ENCODE data around the gene ZFAND6. TPM values are rescaled to one million over a fixed set of nuclear protein-coding genes. Genes with fewer than 3 reads are reported as not detected.

Gene ZFAND6
- total RNA-seq, 1 donor from 2014 or later = 73.1 TPM

DNA sequence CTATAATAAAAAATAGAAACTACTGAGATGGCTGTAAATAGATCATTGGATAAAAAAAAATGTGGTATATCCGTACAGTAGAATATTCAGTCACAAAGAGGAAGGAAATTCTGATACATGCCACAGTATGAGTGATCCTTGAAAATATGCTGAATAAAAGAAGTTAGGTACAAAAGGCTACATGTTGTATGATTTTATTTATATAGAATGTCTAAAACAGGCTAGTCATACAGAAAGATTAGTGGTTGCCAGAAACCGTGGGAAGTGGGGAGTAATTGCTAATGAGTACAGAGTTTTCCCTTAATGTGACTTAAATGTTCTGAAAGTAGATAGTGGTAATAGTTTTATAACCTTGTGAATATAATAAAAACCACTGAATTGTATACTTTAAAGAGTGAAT is 68.4 kb downstream of the ZFAND6 start:
- Mint-ChIP-seq H3K36me3 (ENCODE audit: insufficient read depth) (peaks cover 28% of the 10 kb centered on the region), H3K27me3 (no peaks in the 10 kb centered on the region), H3K27ac (no peak overlapping the region), H3K9me3 (ENCODE audit: low read depth) (no peaks in the 10 kb centered on the region), H3K4me3 (ENCODE audit: low read depth) (no peak overlapping the region), H3K4me1 (ENCODE audit: low read depth) (no peaks in the 10 kb centered on the region)
- TF ChIP-seq, protein P1, sequence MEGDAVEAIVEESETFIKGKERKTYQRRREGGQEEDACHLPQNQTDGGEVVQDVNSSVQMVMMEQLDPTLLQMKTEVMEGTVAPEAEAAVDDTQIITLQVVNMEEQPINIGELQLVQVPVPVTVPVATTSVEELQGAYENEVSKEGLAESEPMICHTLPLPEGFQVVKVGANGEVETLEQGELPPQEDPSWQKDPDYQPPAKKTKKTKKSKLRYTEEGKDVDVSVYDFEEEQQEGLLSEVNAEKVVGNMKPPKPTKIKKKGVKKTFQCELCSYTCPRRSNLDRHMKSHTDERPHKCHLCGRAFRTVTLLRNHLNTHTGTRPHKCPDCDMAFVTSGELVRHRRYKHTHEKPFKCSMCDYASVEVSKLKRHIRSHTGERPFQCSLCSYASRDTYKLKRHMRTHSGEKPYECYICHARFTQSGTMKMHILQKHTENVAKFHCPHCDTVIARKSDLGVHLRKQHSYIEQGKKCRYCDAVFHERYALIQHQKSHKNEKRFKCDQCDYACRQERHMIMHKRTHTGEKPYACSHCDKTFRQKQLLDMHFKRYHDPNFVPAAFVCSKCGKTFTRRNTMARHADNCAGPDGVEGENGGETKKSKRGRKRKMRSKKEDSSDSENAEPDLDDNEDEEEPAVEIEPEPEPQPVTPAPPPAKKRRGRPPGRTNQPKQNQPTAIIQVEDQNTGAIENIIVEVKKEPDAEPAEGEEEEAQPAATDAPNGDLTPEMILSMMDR (IDR thresholded peaks at IDR 0.05; ENCODE audit: unreplicated experiment) = no peak
- no peak for DNase-seq (ENCODE audit: low spot score, unreplicated experiment)

DNA sequence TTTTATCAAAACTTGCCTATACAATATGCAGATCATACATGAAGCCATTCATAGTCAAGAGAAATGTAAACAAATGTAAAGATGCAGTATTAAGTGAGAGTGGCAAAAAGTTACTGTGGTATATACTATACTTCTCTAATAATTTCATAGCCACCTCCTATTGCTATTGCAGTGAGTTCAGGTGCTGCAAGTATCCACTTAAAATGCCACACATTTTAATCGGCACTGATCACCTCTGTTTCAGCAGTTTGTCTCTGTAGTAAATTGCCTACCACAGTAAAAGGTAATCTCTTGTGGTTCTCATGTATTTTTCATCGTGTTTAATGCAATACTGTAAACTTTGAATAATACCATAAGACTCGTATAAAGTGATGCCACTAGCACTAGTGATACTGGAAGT is 72.9 kb downstream of the ZFAND6 start:
- Mint-ChIP-seq H3K4me3 (ENCODE audit: low read depth) (no peak overlapping the region), H3K36me3 (ENCODE audit: insufficient read depth) (peaks cover 25% of the 10 kb centered on the region), H3K4me1 (ENCODE audit: low read depth) (no peaks in the 10 kb centered on the region), H3K27ac (no peak overlapping the region), H3K27me3 (no peaks in the 10 kb centered on the region), H3K9me3 (ENCODE audit: low read depth) (no peaks in the 10 kb centered on the region)
- DNase-seq (ENCODE audit: low spot score, unreplicated experiment) = no peak
- TF ChIP-seq, protein P1 (IDR thresholded peaks at IDR 0.05; ENCODE audit: unreplicated experiment) = no peak

DNA sequence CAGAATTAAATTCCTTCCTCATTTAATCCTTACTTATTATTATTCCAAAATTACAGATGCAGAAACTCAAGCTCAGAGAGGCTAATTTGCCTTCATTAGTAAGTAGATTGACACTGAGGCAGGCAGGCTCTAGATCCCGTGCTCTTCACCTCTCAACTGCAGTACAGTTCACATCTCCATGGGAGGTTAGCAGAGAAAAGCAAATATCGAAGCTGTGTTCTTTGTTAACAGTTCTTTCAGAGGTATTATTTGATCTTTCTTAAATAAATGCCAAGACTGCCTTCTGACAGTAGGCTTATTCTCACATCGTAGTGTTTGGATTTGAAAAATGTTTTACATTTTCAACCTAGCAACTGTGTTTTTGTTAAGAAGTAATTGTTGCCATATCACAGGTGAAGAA is 77.4 kb downstream of the ZFAND6 start:
- peaks cover 1% of the 10 kb centered on the region for H3K4me1 Mint-ChIP-seq (ENCODE audit: low read depth)
- no peak for DNase-seq (ENCODE audit: low spot score, unreplicated experiment)
- no peaks in the 10 kb centered on the region for H3K27me3 Mint-ChIP-seq
- H3K36me3 Mint-ChIP-seq (ENCODE audit: insufficient read depth) = peaks cover 18% of the 10 kb centered on the region
- no peak overlapping the region for H3K4me3 Mint-ChIP-seq (ENCODE audit: low read depth)
- H3K27ac Mint-ChIP-seq = no peak overlapping the region
- TF ChIP-seq, protein P1 (IDR thresholded peaks at IDR 0.05; ENCODE audit: unreplicated experiment) = no peak
- H3K9me3 Mint-ChIP-seq (ENCODE audit: low read depth) = no peaks in the 10 kb centered on the region

DNA sequence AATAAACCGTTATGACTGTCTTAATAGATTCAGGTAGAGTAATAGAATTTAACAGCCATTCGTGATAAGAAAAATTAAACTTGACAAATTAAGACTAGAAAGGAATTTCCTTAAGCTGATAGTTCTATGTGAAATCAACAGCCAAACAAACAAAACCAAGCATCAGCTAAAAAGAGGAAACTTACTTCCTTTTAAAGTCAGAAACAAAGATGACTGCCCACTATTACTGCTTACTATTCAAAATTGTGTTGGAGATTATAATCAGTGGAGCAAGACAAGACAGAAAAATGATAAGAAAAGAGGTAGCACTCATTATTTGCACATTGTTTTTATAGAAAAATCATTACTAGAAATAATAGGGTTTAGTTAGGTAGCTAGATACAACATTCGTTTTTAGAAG is 79.5 kb downstream of the ZFAND6 start:
- TF ChIP-seq, protein P1 (IDR thresholded peaks at IDR 0.05; ENCODE audit: unreplicated experiment) = no peak
- peaks cover 1% of the 10 kb centered on the region for H3K4me1 Mint-ChIP-seq (ENCODE audit: low read depth)
- no peak overlapping the region for H3K4me3 Mint-ChIP-seq (ENCODE audit: low read depth)
- peaks cover 17% of the 10 kb centered on the region for H3K36me3 Mint-ChIP-seq (ENCODE audit: insufficient read depth)
- H3K27ac Mint-ChIP-seq = no peak overlapping the region
- H3K27me3 Mint-ChIP-seq = no peaks in the 10 kb centered on the region
- no peak for DNase-seq (ENCODE audit: low spot score, unreplicated experiment)
- H3K9me3 Mint-ChIP-seq (ENCODE audit: low read depth) = no peaks in the 10 kb centered on the region

DNA sequence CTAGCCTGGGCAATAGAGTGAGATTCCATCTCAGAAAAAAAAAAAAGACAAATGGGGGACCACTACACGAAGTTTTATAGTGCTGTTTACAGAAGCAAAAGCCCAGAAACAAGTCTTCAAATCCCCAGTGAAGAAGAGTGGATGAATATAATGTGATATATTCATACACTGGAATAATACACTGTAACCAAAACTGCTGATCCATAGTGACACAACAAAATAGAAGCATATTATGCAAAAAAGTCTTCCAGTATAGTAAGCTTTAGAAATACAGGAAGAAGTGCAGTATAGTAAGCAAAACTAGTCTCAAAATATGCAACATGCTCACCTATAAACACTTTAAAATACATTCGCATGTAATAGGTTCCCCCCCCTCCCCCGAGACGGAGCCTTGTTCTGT is 81.4 kb downstream of the ZFAND6 start:
- peaks cover 6% of the 10 kb centered on the region for H3K36me3 Mint-ChIP-seq (ENCODE audit: insufficient read depth)
- H3K9me3 Mint-ChIP-seq (ENCODE audit: low read depth) = no peaks in the 10 kb centered on the region
- no peak for DNase-seq (ENCODE audit: low spot score, unreplicated experiment)
- H3K27ac Mint-ChIP-seq = no peak overlapping the region
- H3K4me1 Mint-ChIP-seq (ENCODE audit: low read depth) = peaks cover 1% of the 10 kb centered on the region
- H3K4me3 Mint-ChIP-seq (ENCODE audit: low read depth) = no peak overlapping the region
- H3K27me3 Mint-ChIP-seq = no peaks in the 10 kb centered on the region
- TF ChIP-seq, protein P1 (IDR thresholded peaks at IDR 0.05; ENCODE audit: unreplicated experiment) = no peak
